Activated CD4-positive, alpha-beta T cell treated with anti-CD3 and anti-CD28 coated beads for 1 hour (primary cell): ENCODE data around the gene CCDC73.

Source experiments
- DNase-seq: peaks from one replicate; pipeline ENCODE4 v3.0.0-alpha.2; 2020

CCDC73 gene

GRCh38 chr11:32583459-32584271 lies 210.8 kb downstream of the CCDC73 start, which contains the start of gene EIF3M:
Gene EIF3M, plus strand, starts transcription at chr11:32583831. Its CDS starts 57 bp downstream, at chr11:32583888.
- DNase-seq: peak; percentile 93

GRCh38 chr11:32581556-32581955 lies 212.9 kb downstream of the CCDC73 start:
- DNase-seq: no peak

GRCh38 chr11:32580967-32581366 lies 213.5 kb downstream of the CCDC73 start:
- no peak for DNase-seq

DNA sequence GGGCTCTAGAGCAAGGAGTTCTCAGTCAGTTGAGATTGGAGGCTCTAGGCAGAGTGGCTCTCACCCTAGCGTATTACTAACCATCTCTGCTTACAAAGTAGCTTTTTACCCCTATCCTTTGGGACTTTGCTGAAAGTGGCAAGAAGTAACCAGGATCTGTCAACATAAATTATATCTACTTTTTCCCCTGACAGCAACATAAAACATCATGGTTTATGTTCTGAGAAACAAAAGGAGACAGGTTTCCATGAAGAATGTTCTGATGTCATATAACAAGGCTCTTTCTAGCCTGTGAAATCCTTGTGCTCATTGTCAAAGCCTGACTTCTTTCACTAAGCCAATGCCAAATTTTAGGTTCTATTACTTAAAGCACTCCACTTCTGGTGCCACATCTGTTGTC lies 218.0 kb downstream of the CCDC73 start:
- no peak for DNase-seq

DNA sequence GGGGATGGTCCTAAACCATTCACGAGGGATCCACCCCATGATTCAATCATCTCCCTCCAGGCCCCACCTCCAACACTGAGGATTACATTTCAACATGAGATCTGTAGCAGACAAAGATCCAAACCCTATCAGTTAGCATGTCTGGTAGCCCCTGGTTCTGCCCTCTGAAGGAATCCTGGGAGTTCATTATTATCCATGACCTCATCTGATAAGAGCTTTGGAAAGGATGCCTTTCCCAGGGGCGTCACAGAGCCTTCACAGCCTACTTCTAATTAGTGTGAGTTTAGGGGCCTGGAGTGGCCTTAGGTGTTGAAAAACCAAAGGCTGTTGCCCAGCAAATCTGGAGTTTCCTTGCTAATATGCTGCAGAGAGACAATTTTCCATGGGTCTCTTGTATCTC lies 219.4 kb downstream of the CCDC73 start:
- DNase-seq: no peak

GRCh38 chr11:32574421-32574820 lies 220.0 kb downstream of the CCDC73 start:
- DNase-seq: no peak

- no peak for DNase-seq
Measured at GRCh38 chr11:32573228-32573627, 221.2 kb downstream of the CCDC73 start.

- DNase-seq: no peak
Measured at GRCh38 chr11:32571039-32571438, 223.4 kb downstream of the CCDC73 start.

DNA sequence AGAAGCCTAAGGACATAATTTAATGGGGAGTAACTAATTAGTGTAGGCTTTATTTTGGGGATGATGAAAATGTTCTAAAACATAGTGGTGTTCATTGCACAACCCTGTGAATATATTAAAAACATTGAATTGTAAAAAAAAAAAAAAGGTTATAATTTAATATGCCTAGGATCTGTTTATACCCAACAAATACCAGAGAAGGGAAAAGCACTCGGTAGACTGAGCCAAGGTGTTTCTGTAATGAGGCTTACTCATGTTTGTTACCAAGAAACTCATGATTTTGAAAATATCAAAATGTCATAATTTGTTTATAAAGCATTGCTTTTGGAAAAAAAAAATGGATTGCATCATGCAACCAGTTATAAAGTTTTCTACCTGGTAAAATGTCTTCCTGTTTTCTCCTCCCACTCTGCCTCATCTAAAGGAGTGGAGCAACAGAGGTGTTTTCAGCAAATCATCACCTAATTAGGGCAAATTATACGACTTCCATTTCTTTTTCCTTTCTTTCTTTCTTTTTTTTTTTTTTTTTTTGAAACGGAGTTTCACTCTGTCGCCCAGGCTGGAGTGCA lies 225.1 kb downstream of the CCDC73 start:
- no peak for DNase-seq

GRCh38 chr11:32567154-32567553 lies 227.3 kb downstream of the CCDC73 start:
- DNase-seq: no peak

DNA sequence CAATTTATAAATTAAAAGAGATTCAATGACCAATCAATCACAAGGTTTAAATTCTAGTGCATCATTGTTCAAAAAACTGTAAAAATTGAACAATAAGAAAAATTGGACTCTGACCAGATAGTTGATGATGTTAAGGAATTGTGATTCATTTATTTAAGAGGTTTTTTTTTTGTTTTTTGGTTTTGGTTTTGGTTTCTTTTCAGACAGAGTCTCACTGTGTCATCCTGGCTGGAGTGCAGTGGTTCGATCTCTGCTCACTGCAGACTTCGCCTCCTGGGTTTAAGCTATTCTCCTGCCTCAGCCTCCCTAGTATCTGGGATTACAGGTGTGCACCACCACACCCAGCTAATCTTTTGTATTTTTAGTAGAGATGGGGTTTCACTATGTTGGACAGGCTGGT lies 227.9 kb downstream of the CCDC73 start:
- DNase-seq: no peak

DNA sequence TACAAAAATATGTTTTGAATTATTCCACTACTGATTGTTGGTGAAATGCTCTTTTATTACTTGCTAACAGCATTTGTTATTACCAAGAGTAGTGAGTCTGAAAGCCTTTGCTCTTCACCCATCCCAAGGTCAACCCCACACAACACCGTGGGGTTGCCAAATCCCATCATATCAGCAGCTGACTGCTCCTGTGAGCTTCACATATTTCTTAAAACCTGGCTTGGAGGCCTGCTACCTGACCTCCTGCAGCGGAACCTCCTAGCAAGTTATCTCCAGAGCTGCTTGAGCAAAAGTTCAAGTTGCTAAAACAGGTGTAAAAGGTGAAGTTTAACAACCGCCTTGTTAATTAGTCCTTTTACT lies 230.9 kb downstream of the CCDC73 start:
- DNase-seq: no peak

DNA sequence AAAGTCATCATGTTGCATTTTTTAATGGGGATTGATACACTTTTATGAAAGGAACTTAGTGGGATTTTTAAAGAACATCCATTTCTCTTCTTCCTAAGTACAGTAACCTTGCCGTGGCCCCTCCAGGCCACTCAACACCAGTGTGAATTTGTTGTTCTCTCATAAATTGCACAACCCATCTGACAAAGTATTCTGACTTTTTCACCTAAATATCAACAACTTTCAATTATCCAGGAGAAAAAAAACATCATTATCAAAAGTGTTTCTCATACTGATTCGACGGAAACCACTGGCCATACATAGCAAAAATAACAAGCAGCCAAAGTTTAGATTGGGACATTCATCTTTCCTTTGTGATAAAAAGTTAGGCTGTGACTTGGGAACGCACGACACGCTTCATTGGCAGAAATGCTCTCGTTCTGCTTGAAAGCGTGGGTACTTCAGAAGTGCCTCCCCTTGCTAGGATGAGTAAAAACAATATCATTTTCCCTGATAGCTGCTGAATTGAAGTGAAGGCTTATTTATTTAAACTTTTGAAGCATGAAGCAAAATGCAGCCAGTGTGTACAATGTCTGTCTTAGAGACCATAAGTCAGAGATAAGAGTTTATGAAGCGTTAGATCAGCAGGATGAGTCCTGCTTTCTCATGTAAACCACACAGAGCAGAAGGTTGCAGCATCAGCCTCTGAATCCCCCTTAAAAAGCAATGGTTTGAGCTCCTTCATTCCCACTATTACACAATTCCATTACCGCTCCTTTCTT lies 231.4 kb downstream of the CCDC73 start:
- DNase-seq: no peak

DNA sequence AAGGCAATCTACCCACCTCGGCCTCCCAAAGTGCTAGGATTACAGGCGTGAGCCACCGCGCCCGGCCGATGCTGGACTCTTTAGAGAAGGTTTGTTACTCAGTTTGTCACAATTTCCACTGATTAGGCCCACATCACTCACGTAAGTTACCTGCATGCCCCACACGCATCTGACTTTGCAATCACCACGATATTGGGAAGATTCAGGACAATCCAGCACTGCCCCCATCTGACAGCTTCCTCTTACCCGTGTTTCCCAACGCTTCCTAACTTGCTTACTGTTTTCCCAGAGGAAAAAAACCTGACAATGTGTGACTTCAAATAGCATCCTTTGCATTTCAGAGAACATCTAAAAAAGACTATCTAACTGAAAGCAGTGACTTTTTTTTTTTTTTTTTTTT lies 232.6 kb downstream of the CCDC73 start:
- DNase-seq: no peak

DNA sequence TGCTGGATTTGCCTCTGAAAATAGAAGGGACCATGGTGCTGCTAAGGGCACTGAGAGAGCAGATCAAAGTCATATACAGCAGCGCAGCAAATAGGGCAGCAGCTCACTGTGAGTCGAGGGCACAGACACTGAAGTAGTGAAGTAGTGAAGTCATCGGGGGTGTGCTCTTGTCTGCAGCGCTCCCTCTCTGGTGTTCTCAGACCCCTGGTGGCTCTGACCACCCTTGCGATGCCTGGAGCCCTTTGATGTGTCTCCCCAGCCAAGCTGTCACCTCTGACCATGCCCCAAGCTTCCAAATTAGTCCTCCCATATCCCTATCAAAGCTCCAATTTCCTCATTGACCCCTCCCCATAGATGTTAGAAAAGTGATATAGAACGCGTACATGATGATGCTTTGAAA lies 238.6 kb downstream of the CCDC73 start:
- no peak for DNase-seq

DNA sequence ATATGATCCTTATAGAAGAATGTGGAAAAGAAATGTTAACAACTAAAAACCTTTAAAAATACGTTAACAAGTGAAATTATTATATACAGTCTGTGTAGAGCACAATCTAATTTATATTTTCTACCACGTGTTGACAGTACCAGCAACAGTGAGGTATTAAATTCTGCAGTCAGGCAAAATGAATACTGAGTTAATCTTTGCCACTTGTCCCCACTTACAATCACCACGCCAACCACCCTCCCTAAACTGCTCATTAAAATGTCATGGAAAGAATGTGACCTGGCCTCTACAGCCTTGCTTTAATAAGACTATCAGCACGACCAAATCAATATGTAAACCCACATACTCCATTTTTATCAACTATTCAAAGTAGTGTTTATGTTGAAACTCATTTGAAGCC lies 239.4 kb downstream of the CCDC73 start:
- no peak for DNase-seq
